Skeletal muscle satellite cell (primary cell): ENCODE data around the gene PCSK5.

ENCODE experiments used
- H3K27me3 ChIP-seq: 2 replicates; pipeline ENCODE4 v1.7.0; 2013; ENCODE audit warnings: low read length; ENCODE audit not compliant: control insufficient read depth, insufficient read depth
- H3K36me3 ChIP-seq: 2 replicates; pipeline ENCODE4 v1.7.0; 2013; ENCODE audit warnings: mild to moderate bottlenecking, control low read depth, low read length; ENCODE audit not compliant: insufficient read depth
- H3K4me1 ChIP-seq: 2 replicates; pipeline ENCODE4 v1.7.0; 2013; ENCODE audit warnings: low read length; ENCODE audit not compliant: control insufficient read depth, insufficient read depth
- H3K4me2 ChIP-seq: 2 replicates; pipeline ENCODE4 v1.7.0; 2013; ENCODE audit warnings: mild to moderate bottlenecking, low read length
- H3K4me3 ChIP-seq: 2 replicates; pipeline ENCODE4 v1.7.0; 2013; ENCODE audit warnings: low read length
- H3K9ac ChIP-seq: 2 replicates; pipeline ENCODE4 v1.7.0; 2013; ENCODE audit warnings: mild to moderate bottlenecking, low read depth, low read length, moderate library complexity
- H3K9me3 ChIP-seq: replicated peaks from 2 replicates; pipeline ENCODE4 v1.7.0; 2013; ENCODE audit warnings: mild to moderate bottlenecking, control low read depth, low read length

The PCSK5 gene

DNA sequence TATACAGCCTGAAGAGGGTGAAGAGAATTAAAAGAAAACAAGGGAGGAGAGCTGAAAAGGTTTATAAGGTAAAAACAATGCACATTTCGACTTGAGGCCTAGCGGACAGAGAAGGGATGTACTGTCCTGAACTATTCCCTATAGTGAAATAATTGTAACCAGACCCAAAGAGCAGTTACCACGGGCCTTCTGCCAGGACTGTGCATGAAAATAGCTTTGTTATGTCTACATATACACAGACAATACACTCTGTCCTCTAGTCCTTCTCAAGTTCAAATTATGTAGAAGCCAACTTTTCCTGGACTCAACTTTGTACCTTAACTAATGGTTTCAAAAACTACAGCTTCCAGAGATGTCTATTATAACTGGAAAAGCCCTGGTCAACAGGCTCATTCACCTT, 223.7 kb downstream of the PCSK5 start:
- Histone ChIP-seq H3K4me1 (peaks cover 4% of the 10 kb centered on the region), H3K4me3 (no peak overlapping the region), H3K36me3 (no peaks in the 10 kb centered on the region), H3K4me2 (no peak overlapping the region), H3K9me3 (no peaks in the 10 kb centered on the region), H3K27me3 (no peaks in the 10 kb centered on the region), H3K9ac (no peak overlapping the region)

DNA sequence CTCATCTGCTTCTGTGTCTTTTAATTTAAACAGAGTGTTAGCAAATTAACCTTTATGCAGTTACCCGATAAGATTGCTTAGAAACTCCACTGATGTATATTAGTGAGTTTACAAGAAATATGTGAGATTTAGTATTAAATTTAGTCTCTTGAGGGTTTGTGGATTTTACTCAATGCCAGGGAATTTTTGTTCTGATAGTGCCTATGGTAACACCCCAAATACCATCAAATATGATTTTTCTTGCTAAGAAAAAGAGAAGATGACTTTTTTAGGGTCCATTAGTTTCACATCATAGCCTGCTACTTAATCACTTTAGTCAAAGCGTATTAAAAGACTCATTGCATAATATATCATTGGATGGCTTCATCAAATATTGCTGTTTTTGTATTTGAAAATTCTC, 224.9 kb downstream of the PCSK5 start:
- Histone ChIP-seq H3K4me2 (no peak overlapping the region), H3K9ac (no peak overlapping the region), H3K36me3 (no peaks in the 10 kb centered on the region), H3K4me3 (no peak overlapping the region), H3K4me1 (peaks cover 4% of the 10 kb centered on the region), H3K9me3 (no peaks in the 10 kb centered on the region), H3K27me3 (no peaks in the 10 kb centered on the region)

DNA sequence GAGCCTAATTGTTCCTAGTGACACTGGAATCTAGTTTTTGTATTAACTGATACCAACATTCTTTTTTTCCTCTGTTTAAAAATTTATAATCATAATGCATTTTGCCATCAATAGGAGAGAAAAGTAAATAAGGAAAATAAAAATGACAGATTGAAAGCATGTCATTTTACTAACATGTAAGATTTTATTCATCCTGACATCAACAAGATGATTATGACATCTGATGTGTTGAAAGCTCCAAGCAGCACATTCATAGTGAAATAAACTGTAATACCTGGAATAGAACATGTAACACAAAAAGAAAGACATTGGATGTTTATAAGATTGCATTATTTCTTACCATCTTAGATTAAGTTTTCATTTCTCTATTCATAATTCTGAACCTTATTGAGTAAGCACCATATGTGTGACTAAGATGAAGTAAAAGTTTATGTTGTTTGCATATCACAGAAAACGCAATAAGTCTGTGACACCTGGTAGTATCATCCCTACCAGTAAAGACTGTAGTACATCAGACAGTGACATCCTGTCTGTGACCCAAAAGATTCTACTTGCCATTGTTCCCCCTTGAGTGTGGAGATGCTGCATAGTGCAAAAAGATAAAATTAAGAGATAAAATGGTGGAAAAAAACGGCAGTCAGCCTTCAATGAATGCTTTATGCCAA, 225.6 kb downstream of the PCSK5 start:
- Histone ChIP-seq H3K9me3 (no peaks in the 10 kb centered on the region), H3K9ac (no peak overlapping the region), H3K27me3 (no peaks in the 10 kb centered on the region), H3K36me3 (no peaks in the 10 kb centered on the region), H3K4me1 (peaks cover 4% of the 10 kb centered on the region), H3K4me3 (no peak overlapping the region), H3K4me2 (no peak overlapping the region)

DNA sequence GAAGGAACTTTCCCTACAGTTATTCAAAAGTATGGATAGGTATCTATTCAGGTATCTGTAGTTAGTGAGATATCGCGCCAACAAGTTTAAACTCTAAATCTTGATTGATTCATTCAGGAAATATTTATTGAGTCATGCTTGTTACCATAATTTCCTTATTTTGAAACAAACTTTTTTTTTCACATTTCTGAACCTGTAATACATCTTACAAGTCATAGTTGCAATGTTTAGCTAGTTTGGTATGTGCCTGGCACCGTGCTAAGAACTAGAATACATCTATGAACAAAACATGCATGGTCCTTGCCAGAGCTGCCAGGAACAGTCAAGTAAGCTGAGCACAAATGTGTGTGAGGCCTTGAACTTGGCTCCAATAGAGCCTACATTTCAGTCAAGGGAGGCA, 226.4 kb downstream of the PCSK5 start:
- no peaks in the 10 kb centered on the region for H3K36me3 ChIP-seq

DNA sequence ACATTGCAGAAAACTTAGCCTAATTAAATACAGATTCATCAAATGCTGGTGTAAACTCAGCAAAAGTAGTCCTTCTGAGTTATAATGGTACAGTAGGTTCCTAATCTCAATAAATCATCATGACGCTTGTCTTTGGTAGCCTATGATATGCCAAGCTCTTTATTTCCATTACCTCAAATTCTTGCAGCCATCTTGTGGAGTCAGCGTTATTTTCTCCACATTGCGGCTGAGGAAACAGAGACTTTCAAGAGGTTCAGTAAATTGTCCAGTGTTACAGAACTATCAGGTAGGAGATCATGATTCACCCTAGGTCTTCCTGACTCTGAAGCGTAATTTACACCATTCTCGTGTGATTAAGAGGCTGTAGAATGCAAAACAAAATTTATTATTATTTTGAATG, 237.2 kb downstream of the PCSK5 start:
- no peak overlapping the region for H3K4me2 ChIP-seq
- no peak overlapping the region for H3K4me3 ChIP-seq
- H3K4me1 ChIP-seq, result no peaks in the 10 kb centered on the region
- H3K27me3 ChIP-seq, result no peaks in the 10 kb centered on the region
- no peaks in the 10 kb centered on the region for H3K9me3 ChIP-seq
- no peaks in the 10 kb centered on the region for H3K36me3 ChIP-seq
- H3K9ac ChIP-seq, result no peak overlapping the region

More for the DNA sequence above, 226.4 kb downstream of the PCSK5 start:
- Histone ChIP-seq H3K4me3 (no peak overlapping the region), H3K9me3 (no peaks in the 10 kb centered on the region), H3K4me1 (peaks cover 4% of the 10 kb centered on the region), H3K27me3 (no peaks in the 10 kb centered on the region), H3K9ac (no peak overlapping the region), H3K4me2 (no peak overlapping the region)

DNA sequence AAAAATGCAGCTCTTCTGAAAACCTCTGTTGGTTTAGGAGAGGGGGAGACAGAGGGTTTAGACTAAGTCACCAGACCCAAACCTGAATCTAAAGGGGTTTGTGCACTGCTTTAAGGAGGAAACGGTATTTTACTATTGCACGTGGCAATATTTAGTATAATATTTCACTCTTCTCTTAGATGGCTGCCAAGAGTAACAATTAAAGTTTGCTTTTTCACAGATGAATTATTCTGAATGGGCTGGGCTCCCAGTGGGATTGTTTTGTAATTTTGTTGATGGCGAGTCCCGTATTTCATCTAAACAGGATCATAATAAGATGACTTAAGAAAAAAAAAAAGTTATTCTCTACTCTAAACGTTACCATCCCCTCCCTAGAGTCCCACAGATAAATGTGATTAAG, 245.4 kb downstream of the PCSK5 start:
- no peak overlapping the region for H3K9ac ChIP-seq
- H3K36me3 ChIP-seq, result no peaks in the 10 kb centered on the region
- H3K4me2 ChIP-seq, result no peak overlapping the region
- no peaks in the 10 kb centered on the region for H3K27me3 ChIP-seq
- peaks cover 11% of the 10 kb centered on the region for H3K4me1 ChIP-seq
- H3K4me3 ChIP-seq, result no peak overlapping the region
- H3K9me3 ChIP-seq, result no peaks in the 10 kb centered on the region

DNA sequence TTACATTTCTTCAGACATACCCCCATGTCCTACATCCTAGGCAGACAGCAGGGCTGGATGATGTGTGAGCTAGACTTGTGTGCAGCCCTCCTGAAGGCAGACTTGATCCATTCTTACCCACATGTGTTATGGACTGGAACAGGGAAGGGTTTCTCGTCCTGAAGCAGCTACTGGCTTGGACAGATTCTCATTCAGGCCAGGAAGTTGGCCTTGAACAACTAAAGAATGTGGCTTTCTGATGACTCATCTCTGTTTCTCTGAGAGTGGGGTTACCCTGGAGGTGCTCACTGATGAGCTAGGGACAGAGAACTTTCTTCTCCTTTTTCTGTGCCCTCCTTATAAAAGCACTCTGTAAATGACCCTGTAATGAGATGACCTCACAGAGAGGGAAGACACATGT, 246.5 kb downstream of the PCSK5 start:
- peaks cover 11% of the 10 kb centered on the region for H3K4me1 ChIP-seq
- H3K9me3 ChIP-seq, result no peaks in the 10 kb centered on the region
- no peak overlapping the region for H3K4me3 ChIP-seq
- H3K4me2 ChIP-seq, result no peak overlapping the region
- H3K27me3 ChIP-seq, result no peaks in the 10 kb centered on the region
- H3K36me3 ChIP-seq, result no peaks in the 10 kb centered on the region
- no peak overlapping the region for H3K9ac ChIP-seq

DNA sequence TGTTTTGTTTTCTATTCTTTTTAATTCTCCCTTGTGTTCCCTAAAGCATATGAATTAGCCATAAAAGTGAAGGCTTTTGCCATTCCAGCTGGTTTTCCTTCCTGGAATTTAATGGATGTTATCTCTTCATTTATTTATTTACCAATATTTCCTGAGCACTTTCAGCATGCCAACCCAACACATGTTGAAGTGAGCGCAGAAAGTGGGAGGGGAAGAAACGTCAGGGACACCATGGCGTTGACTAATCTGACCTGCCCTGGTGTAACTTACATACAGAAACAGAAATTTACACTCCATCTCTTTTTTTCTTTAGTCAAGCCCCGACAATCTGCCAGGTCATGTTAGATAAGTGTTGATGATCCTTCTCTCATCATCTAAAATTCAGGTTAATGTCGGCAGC, 247.5 kb downstream of the PCSK5 start:
- H3K9me3 ChIP-seq, result no peaks in the 10 kb centered on the region
- H3K27me3 ChIP-seq, result no peaks in the 10 kb centered on the region
- no peak overlapping the region for H3K4me3 ChIP-seq
- H3K36me3 ChIP-seq, result no peaks in the 10 kb centered on the region
- peaks cover 11% of the 10 kb centered on the region for H3K4me1 ChIP-seq
- no peak overlapping the region for H3K9ac ChIP-seq
- no peak overlapping the region for H3K4me2 ChIP-seq

DNA sequence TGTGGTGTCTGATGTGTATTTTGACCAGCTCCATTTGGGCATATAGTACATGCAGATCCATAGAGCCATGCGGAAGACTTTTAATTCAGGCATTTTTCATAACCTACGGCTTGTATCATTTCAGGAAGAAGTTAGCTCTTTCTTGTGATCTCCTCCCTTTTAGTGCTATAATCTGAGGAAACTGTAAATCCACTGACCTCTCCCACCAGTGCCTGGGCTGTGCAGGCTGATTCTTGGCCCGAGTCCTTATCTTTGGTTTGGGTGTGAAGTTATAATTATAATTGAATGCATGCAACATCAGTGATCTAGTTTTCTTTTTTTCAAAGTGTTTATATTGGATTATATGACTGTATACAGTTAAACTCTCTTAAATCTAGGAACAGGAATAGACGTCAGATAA, 247.9 kb downstream of the PCSK5 start:
- Histone ChIP-seq H3K9me3 (no peaks in the 10 kb centered on the region), H3K36me3 (no peaks in the 10 kb centered on the region), H3K9ac (no peak overlapping the region), H3K4me1 (peaks cover 11% of the 10 kb centered on the region), H3K4me3 (no peak overlapping the region), H3K4me2 (no peak overlapping the region), H3K27me3 (no peaks in the 10 kb centered on the region)

DNA sequence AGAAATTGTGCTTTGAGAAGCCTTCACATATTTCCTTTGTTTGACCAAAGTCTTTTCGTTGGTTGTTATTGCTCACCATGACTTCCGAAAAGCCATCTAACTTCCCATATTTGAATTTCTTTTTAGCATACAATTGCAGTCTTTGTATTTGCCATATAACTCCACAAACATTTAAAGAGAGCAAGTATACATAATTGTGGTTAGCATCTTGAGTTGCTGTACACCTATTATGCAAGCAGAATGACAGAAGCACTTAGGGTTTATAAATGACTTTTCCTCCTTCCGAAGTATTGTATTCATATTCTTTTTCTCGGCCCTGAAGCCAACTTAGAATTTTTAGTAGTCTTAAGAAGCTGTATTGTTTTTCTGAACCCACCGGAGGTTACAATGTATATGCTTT, 253.4 kb downstream of the PCSK5 start:
- H3K27me3 ChIP-seq, result no peaks in the 10 kb centered on the region
- no peaks in the 10 kb centered on the region for H3K4me1 ChIP-seq
- no peak overlapping the region for H3K4me3 ChIP-seq
- H3K9me3 ChIP-seq, result no peaks in the 10 kb centered on the region
- no peaks in the 10 kb centered on the region for H3K36me3 ChIP-seq
- no peak overlapping the region for H3K4me2 ChIP-seq
- H3K9ac ChIP-seq, result no peak overlapping the region

DNA sequence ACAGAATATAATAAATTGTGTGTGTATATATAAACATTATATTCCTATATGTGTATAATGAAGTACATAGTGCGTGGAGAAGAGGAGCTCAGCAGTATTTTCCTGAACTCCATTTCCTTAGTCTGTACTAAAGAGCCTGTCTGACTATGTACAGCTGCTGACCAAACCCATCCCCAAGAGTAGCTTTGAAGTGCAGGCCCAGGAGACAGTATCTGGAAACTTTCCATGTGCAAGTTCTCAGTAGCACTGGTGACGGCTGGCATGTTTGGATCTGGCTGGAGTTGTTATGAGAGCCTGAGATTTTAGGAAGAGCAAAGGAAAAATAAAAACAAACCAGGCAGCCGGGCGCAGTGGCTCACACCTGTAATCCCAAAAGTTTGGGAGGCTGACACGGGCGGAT, 259.5 kb downstream of the PCSK5 start:
- no peak overlapping the region for H3K9ac ChIP-seq
- no peaks in the 10 kb centered on the region for H3K4me1 ChIP-seq
- no peaks in the 10 kb centered on the region for H3K27me3 ChIP-seq
- no peak overlapping the region for H3K4me3 ChIP-seq
- no peak overlapping the region for H3K4me2 ChIP-seq
- H3K36me3 ChIP-seq, result no peaks in the 10 kb centered on the region
- H3K9me3 ChIP-seq, result no peaks in the 10 kb centered on the region

DNA sequence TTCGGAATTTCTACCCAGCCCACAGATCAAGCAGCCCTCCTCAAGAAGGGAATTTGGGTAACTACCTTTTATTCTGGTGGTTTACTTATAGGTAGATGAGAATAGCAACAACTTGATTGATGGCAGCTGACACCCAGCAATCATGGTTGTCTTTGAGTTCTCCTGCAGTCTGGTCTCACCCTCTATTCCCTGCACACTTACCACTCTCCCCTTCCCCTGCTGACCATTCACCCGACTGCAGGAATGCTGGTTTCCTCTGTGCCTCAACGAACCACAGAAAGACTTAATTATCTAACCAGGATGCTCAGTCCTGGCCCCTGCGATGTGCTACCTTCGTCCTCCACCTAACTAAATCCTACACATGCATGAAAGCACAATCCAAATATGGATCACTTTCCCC, 260.8 kb downstream of the PCSK5 start:
- H3K4me1 ChIP-seq, result no peaks in the 10 kb centered on the region
- H3K27me3 ChIP-seq, result no peaks in the 10 kb centered on the region
- no peaks in the 10 kb centered on the region for H3K9me3 ChIP-seq
- H3K4me3 ChIP-seq, result no peak overlapping the region
- no peak overlapping the region for H3K9ac ChIP-seq
- no peaks in the 10 kb centered on the region for H3K36me3 ChIP-seq
- no peak overlapping the region for H3K4me2 ChIP-seq
